Endothelial cell of umbilical vein (primary cell): ENCODE measurements around the gene DPH7.

Experiments used
- CTCF ChIP-seq, 2 donors: IDR thresholded peaks; 1 replicate in 1 of 2; 2 replicates in 1 of 2; pipeline ENCODE4 v1.5.1; 2011; ENCODE audit warnings: low read length in 2 of 2, mild to moderate bottlenecking in 2 of 2, moderate library complexity in 2 of 2, control low read depth in 1 of 2, inconsistent platforms in 1 of 2, low read depth in 1 of 2; ENCODE audit not compliant: insufficient read depth in 1 of 2; ENCODE audit errors: extremely low read depth in 1 of 2
- EZH2 ChIP-seq: IDR thresholded peaks from 2 replicates; pipeline ENCODE4 v1.6.1; 2012; ENCODE audit warnings: borderline replicate concordance, low read depth, mild to moderate bottlenecking, moderate library complexity, low read length, inconsistent platforms; ENCODE audit not compliant: severe bottlenecking
- GATA2 ChIP-seq: IDR thresholded peaks from 2 replicates; pipeline ENCODE4 v1.7.0; 2011; ENCODE audit warnings: low read depth, mild to moderate bottlenecking, moderate library complexity, mixed read lengths, low read length; ENCODE audit not compliant: insufficient read length, insufficient read depth
- JUN ChIP-seq: IDR thresholded peaks from 2 replicates; pipeline ENCODE4 v1.6.1; 2011; ENCODE audit warnings: borderline replicate concordance, low read depth; ENCODE audit not compliant: insufficient read length, insufficient read depth
- MAX ChIP-seq: IDR thresholded peaks from 2 replicates; pipeline ENCODE4 v1.6.1; 2011; ENCODE audit not compliant: insufficient read depth, insufficient read length
- MYC ChIP-seq: IDR thresholded peaks from one replicate; pipeline ENCODE4 v1.6.1; 2011; ENCODE audit warnings: mild to moderate bottlenecking, low read depth, low read length
- POLR2A ChIP-seq: IDR thresholded peaks from 2 replicates; pipeline ENCODE4 v1.6.1; 2012; ENCODE audit warnings: low read depth, mild to moderate bottlenecking, control low read depth, low read length
- POLR2AphosphoS5 ChIP-seq: IDR thresholded peaks from 2 replicates; pipeline ENCODE4 v1.6.1; 2012; ENCODE audit warnings: low read depth, mild to moderate bottlenecking, control low read depth, low read length, moderate library complexity; ENCODE audit not compliant: insufficient read depth

GRCh38 chr9:137621131-137621757, 42.5 kb upstream of the DPH7 start:
- peak; percentile 14 to 20 for TF ChIP-seq CTCF (IDR thresholded peaks at IDR 0.05; ENCODE audit: extremely low read depth in 1 of 2, insufficient read depth in 1 of 2, low read depth in 1 of 2, low read length in 2 of 2)
- no peak for TF ChIP-seq MYC
- no peak for TF ChIP-seq POLR2AphosphoS5
- TF ChIP-seq POLR2A, result no peak
- TF ChIP-seq EZH2, result no peak
- TF ChIP-seq GATA2, result no peak
- TF ChIP-seq MAX, result no peak
- TF ChIP-seq JUN, result no peak
